Measurements from ENCODE around the gene PARD3B. TPM values are rescaled to one million over a fixed set of nuclear protein-coding genes. Genes with fewer than 3 reads are reported as not detected.

PARD3B gene
- total RNA-seq, 2 experiments from 2014 or later: 0.16 TPM; not detected in 1

GRCh38 chr2:205094031-205094430, 548.8 kb downstream of the PARD3B start:
- Mint-ChIP-seq H3K27ac (no peak overlapping the region), H3K4me1 (peaks cover 4% of the 10 kb centered on the region), H3K9me3 (ENCODE audit: low read depth) (peaks cover 2% of the 10 kb centered on the region), H3K4me3 (no peak overlapping the region), H3K36me3 (no peaks in the 10 kb centered on the region), H3K27me3 (no peaks in the 10 kb centered on the region)
- ATAC-seq (no peak), DNase-seq (no peak)
- CTCF ChIA-PET: no interaction called here

- no peaks in the 10 kb centered on the region for H3K36me3 Mint-ChIP-seq
- CTCF ChIA-PET: no interaction called here
- H3K4me3 Mint-ChIP-seq: no peak overlapping the region
- H3K9me3 Mint-ChIP-seq (ENCODE audit: low read depth): no peaks in the 10 kb centered on the region
- H3K27ac Mint-ChIP-seq: no peak overlapping the region
- DNase-seq (no peak), ATAC-seq (no peak)
- H3K4me1 Mint-ChIP-seq: no peaks in the 10 kb centered on the region
- H3K27me3 Mint-ChIP-seq: no peaks in the 10 kb centered on the region
Observed at GRCh38 chr2:205103699-205104098, 558.4 kb downstream of the PARD3B start.

GRCh38 chr2:205107810-205108209, 562.5 kb downstream of the PARD3B start:
- no peaks in the 10 kb centered on the region for H3K4me1 Mint-ChIP-seq
- no peak overlapping the region for H3K4me3 Mint-ChIP-seq
- H3K36me3 Mint-ChIP-seq: no peaks in the 10 kb centered on the region
- DNase-seq (no peak), ATAC-seq (no peak)
- peaks cover 2% of the 10 kb centered on the region for H3K9me3 Mint-ChIP-seq (ENCODE audit: low read depth)
- no peak overlapping the region for H3K27ac Mint-ChIP-seq
- no peaks in the 10 kb centered on the region for H3K27me3 Mint-ChIP-seq
- CTCF ChIA-PET: no interaction called here

GRCh38 chr2:205115511-205115910, 570.2 kb downstream of the PARD3B start:
- no peak for ATAC-seq
- CTCF ChIA-PET: no interaction called here

DNA sequence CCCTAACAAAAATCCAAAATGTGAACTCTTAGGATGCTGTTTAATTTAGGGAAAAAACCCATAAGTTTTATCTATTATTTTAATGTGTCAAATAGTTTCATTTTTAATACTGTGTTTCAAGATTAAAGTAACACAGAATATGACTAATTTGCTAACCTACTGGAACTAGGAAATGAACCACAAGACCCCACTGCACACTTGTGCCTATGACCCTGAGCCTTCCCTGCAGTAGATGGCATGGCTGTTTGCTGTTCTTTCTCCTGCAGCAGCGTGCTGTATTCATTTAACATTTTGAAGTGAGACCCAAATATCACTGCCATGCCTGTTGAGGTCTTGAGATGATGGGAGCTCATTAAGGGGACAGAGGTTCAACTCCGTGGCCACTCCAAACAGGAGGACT, 571.9 kb downstream of the PARD3B start:
- Mint-ChIP-seq H3K4me1 (peaks cover 2% of the 10 kb centered on the region), H3K9me3 (ENCODE audit: low read depth) (peaks cover 6% of the 10 kb centered on the region), H3K27me3 (no peaks in the 10 kb centered on the region), H3K27ac (no peak overlapping the region), H3K4me3 (no peak overlapping the region), H3K36me3 (no peaks in the 10 kb centered on the region)
- no peak for DNase-seq
- CTCF ChIA-PET: no interaction called here
- ATAC-seq: no peak

More at GRCh38 chr2:205115511-205115910, 570.2 kb downstream of the PARD3B start:
- H3K4me1 Mint-ChIP-seq: peaks cover 2% of the 10 kb centered on the region
- no peak for DNase-seq
- H3K36me3 Mint-ChIP-seq: no peaks in the 10 kb centered on the region
- no peak overlapping the region for H3K27ac Mint-ChIP-seq
- no peak overlapping the region for H3K4me3 Mint-ChIP-seq
- H3K27me3 Mint-ChIP-seq: no peaks in the 10 kb centered on the region
- peaks cover 6% of the 10 kb centered on the region for H3K9me3 Mint-ChIP-seq (ENCODE audit: low read depth)

GRCh38 chr2:205119136-205119535, 573.9 kb downstream of the PARD3B start:
- Mint-ChIP-seq H3K36me3 (no peaks in the 10 kb centered on the region), H3K27me3 (no peaks in the 10 kb centered on the region), H3K4me3 (no peak overlapping the region), H3K27ac (no peak overlapping the region), H3K4me1 (peaks cover 2% of the 10 kb centered on the region), H3K9me3 (ENCODE audit: low read depth) (peaks cover 9% of the 10 kb centered on the region)
- no peak for ATAC-seq
- CTCF ChIA-PET: no interaction called here
- no peak for DNase-seq

GRCh38 chr2:205128726-205129125, 583.5 kb downstream of the PARD3B start:
- H3K4me1 Mint-ChIP-seq: peaks cover 4% of the 10 kb centered on the region
- H3K36me3 Mint-ChIP-seq: no peaks in the 10 kb centered on the region
- H3K4me3 Mint-ChIP-seq: no peak overlapping the region
- H3K9me3 Mint-ChIP-seq (ENCODE audit: low read depth): no peaks in the 10 kb centered on the region
- DNase-seq (no peak), ATAC-seq (no peak)
- no peak overlapping the region for H3K27ac Mint-ChIP-seq
- no peaks in the 10 kb centered on the region for H3K27me3 Mint-ChIP-seq
- CTCF ChIA-PET: no interaction called here

GRCh38 chr2:205129531-205129930, 584.3 kb downstream of the PARD3B start:
- H3K4me3 Mint-ChIP-seq: no peak overlapping the region
- CTCF ChIA-PET: no interaction called here
- DNase-seq (no peak), ATAC-seq (no peak)
- H3K27ac Mint-ChIP-seq: no peak overlapping the region
- peaks cover 4% of the 10 kb centered on the region for H3K4me1 Mint-ChIP-seq
- H3K9me3 Mint-ChIP-seq (ENCODE audit: low read depth): no peaks in the 10 kb centered on the region
- no peaks in the 10 kb centered on the region for H3K27me3 Mint-ChIP-seq
- H3K36me3 Mint-ChIP-seq: no peaks in the 10 kb centered on the region

DNA sequence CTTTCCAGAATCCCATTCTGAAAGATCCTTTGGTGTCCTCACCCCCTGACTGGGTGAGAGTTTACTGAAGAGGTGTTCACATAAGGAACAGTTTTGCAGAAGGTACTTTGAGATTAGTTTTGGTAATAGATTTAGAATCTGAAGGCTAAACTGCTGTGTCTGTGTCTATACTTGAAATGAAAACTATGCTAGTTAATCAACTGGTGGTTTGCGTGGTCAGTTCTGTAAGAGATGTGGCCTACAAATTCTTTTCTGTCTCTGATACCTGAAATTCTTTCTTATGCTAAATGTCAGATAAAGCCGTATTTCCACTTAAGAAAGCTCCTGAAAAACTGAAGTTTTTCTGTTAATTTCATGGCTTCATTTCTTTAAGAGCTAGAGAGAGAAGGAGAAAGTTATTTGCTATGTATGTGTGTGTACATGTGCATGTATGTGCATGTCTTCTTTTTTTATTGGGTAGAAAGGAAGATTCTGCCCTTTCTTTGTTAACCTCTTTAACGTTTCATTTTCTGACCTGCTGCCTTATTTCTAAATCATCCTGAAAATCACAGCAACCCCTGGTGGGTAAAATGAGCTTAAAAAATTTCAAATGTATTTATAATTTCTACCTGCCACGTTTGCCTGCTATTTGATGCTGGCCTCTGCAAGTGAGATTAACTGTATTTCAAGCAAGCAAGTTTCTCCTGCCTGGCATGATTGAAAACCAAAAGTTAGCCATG, 585.0 kb downstream of the PARD3B start:
- Mint-ChIP-seq H3K36me3 (no peaks in the 10 kb centered on the region), H3K4me3 (no peak overlapping the region), H3K9me3 (ENCODE audit: low read depth) (no peaks in the 10 kb centered on the region), H3K27ac (no peak overlapping the region), H3K27me3 (no peaks in the 10 kb centered on the region), H3K4me1 (peaks cover 4% of the 10 kb centered on the region)
- CTCF ChIA-PET: no interaction called here
- DNase-seq (no peak), ATAC-seq (no peak)

- no peak for ATAC-seq
- no peak for DNase-seq
- peaks cover 4% of the 10 kb centered on the region for H3K4me1 Mint-ChIP-seq
- H3K36me3 Mint-ChIP-seq: peaks cover 1% of the 10 kb centered on the region
- no peaks in the 10 kb centered on the region for H3K27me3 Mint-ChIP-seq
- H3K27ac Mint-ChIP-seq: no peak overlapping the region
- H3K4me3 Mint-ChIP-seq: no peak overlapping the region
- H3K9me3 Mint-ChIP-seq (ENCODE audit: low read depth): no peaks in the 10 kb centered on the region
- CTCF ChIA-PET: no interaction called here
Observed at GRCh38 chr2:205133544-205133943, 588.3 kb downstream of the PARD3B start.

DNA sequence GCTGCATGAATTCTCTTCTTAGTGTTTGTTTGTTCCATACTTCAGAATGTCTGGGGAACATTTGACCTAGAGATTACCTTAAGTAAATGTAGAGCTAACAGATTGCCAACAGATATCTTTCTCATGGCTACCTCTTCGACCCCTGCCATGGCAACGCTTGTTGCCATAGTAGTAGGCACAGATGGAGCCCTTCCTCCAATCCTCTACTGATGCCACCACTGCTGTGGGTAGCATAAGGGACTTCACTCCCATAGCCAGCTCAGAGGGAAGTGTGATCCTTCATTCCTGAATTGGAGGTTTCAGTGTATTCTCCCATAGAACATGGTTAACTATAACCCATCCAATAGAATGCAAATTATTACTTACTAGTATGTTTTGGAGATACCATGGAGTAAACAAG, 593.5 kb downstream of the PARD3B start:
- no peak for ATAC-seq
- Mint-ChIP-seq H3K4me3 (no peak overlapping the region), H3K9me3 (ENCODE audit: low read depth) (peaks cover 2% of the 10 kb centered on the region), H3K4me1 (no peaks in the 10 kb centered on the region), H3K27ac (no peak overlapping the region), H3K27me3 (no peaks in the 10 kb centered on the region), H3K36me3 (peaks cover 1% of the 10 kb centered on the region)
- DNase-seq: no peak
- CTCF ChIA-PET: no interaction called here

DNA sequence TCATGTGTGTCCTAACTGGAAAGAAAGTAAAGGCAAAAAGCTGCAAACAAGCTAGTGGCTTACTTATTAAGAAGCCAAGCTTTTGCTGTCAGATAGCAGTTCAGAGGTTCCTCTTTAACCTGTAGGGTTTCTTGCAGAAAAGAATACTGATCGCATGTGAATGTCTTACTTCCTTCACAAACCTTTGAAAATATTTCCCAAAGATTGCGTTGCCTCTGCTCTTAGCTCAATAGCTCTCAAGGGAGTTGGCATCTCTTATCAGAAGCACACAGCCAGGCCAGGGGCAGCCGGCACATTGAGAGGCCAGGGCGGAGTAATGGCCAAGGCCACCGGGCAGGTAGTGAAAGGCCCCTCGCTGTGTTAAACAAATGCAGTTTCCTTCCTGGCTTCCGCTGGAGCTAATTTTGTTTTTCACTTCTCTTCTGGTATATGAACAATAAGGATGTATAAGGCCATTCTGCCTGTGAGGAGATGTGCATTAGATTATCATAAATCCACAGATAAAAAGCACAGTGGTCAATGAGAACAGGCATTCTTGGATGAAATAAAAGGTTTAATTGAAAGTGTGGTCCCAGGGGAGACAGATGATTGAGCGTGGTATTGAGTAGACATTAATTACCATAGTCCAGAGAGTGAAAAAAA, 594.7 kb downstream of the PARD3B start:
- no peaks in the 10 kb centered on the region for H3K4me1 Mint-ChIP-seq
- DNase-seq (no peak), ATAC-seq (no peak)
- H3K36me3 Mint-ChIP-seq: peaks cover 1% of the 10 kb centered on the region
- H3K27me3 Mint-ChIP-seq: no peaks in the 10 kb centered on the region
- H3K9me3 Mint-ChIP-seq (ENCODE audit: low read depth): peaks cover 2% of the 10 kb centered on the region
- CTCF ChIA-PET: no interaction called here
- no peak overlapping the region for H3K4me3 Mint-ChIP-seq
- no peak overlapping the region for H3K27ac Mint-ChIP-seq

- CTCF ChIA-PET: interaction anchor here (0.6 kb wide), 1 partner anchor 32 kb away, joined by 4 read pairs; no protein-coding TSS in a partner anchor
- no peaks in the 10 kb centered on the region for H3K27me3 Mint-ChIP-seq
- no peaks in the 10 kb centered on the region for H3K4me1 Mint-ChIP-seq
- no peak overlapping the region for H3K4me3 Mint-ChIP-seq
- ATAC-seq (no peak), DNase-seq (no peak)
- no peak overlapping the region for H3K27ac Mint-ChIP-seq
- peaks cover 2% of the 10 kb centered on the region for H3K9me3 Mint-ChIP-seq (ENCODE audit: low read depth)
- no peaks in the 10 kb centered on the region for H3K36me3 Mint-ChIP-seq
Observed at GRCh38 chr2:205141381-205141780, 596.1 kb downstream of the PARD3B start.

DNA sequence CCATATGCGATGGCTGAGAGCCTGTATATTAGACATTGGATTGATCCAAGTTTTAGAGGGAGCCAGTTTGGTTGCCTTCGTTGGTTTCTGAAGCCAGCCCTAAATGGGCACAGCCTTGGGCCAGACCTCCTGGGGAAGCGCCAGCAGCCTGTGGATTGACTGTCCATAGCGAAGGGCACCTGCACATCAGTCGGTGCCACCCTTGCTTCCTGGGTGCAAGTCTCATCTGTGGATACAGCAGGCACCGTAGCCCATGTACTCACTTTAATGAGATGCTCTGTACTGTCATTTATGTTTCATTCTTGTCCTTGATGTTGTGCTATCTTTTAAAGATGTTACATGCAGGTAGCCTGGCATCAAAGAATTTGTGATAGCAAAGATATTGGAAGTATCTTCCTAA, 600.6 kb downstream of the PARD3B start:
- no peak for ATAC-seq
- DNase-seq: no peak
- CTCF ChIA-PET: no interaction called here

More for the DNA sequence above, 600.6 kb downstream of the PARD3B start:
- Mint-ChIP-seq H3K27ac (no peak overlapping the region), H3K4me1 (no peaks in the 10 kb centered on the region), H3K36me3 (no peaks in the 10 kb centered on the region), H3K9me3 (ENCODE audit: low read depth) (peaks cover 2% of the 10 kb centered on the region), H3K4me3 (no peak overlapping the region), H3K27me3 (no peaks in the 10 kb centered on the region)
